Measurements from ENCODE around the gene TMEM63A.

Gene TMEM63A

DNA sequence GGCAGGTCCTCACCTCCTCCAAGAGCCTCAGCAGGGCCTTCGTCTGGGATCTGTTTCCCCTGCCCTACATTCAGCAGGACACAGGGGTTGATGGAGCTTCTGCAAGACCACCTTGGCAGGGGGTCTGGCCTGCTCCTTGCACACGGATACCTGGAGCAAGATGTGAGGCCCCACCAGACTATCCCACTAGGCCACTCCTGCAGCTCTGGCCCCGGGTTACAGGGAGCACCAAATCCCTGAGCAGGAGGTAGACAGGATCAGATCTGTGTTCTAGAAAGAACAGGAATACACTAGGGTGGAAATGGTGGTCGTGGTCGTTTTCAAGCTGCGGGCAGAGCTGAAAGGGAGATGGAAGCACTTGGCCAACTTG, 38.8 kb downstream of the TMEM63A start:
- TF ChIP-seq, protein P1, sequence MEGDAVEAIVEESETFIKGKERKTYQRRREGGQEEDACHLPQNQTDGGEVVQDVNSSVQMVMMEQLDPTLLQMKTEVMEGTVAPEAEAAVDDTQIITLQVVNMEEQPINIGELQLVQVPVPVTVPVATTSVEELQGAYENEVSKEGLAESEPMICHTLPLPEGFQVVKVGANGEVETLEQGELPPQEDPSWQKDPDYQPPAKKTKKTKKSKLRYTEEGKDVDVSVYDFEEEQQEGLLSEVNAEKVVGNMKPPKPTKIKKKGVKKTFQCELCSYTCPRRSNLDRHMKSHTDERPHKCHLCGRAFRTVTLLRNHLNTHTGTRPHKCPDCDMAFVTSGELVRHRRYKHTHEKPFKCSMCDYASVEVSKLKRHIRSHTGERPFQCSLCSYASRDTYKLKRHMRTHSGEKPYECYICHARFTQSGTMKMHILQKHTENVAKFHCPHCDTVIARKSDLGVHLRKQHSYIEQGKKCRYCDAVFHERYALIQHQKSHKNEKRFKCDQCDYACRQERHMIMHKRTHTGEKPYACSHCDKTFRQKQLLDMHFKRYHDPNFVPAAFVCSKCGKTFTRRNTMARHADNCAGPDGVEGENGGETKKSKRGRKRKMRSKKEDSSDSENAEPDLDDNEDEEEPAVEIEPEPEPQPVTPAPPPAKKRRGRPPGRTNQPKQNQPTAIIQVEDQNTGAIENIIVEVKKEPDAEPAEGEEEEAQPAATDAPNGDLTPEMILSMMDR (IDR thresholded peaks at IDR 0.05): no peak

DNA sequence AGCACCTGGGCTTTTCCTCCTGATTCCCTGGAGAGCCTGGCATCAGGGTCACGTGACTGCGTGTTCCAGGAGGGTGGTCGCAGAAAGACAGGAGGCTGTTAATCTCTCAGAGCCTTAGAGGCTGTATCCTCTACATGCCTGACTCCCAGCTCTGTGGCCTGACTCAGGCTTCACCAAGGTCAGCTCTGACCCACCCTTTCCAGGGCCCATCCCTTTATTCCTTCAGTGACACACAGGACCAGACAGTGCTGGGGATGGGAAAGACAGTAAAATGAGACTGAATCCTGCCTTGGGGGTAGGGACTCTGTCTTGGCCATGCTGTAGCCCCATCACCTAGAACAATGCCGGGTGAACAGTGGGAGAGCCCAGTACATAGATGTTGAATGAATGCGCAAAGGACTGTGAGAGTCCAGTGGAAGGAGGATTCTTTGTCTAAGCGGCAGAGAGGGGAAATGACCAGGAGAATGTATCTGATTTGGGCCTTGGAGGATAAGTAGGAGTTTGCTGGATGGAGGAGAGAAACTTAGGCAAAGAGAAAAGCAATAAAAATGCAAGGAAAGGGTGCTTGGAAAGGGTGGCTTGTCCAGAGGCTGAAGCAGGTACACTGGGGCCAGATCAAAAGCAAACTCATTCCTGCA, 39.3 kb downstream of the TMEM63A start:
- TF ChIP-seq, protein P1 (IDR thresholded peaks at IDR 0.05): no peak

DNA sequence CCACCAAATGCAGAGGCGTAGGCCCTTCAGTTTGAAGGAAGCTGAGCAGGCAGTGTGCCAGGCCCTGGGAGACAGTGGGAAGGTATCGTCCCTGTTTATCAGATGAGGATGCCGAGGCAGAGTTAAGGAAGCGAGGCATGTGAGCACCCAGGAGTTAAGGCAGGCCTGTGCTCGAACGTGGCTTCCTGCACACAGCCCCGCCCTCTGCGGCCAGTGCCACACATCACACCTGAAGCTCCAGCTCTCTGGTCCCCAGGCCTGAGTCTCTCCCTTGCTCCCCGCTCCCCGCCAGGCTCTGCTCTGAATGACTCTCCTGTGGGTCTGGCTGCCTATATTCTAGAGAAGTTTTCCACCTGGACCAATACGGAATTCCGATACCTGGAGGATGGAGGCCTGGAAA, 40.1 kb downstream of the TMEM63A start:
- TF ChIP-seq, protein P1 (IDR thresholded peaks at IDR 0.05): no peak

- TF ChIP-seq, protein P1 (IDR thresholded peaks at IDR 0.05): no peak
Observed at GRCh38 chr1:225840713-225841112, 41.5 kb downstream of the TMEM63A start.

GRCh38 chr1:225840223-225840610, 42.0 kb downstream of the TMEM63A start:
- TF ChIP-seq, protein P1 (IDR thresholded peaks at IDR 0.05): no peak

GRCh38 chr1:225838793-225839192, 43.4 kb downstream of the TMEM63A start:
- TF ChIP-seq, protein P1 (IDR thresholded peaks at IDR 0.05): no peak

- TF ChIP-seq, protein P1 (IDR thresholded peaks at IDR 0.05): no peak
Observed at GRCh38 chr1:225835856-225836255, 46.3 kb downstream of the TMEM63A start.

Data from LNCAP (cell line).